Tibial artery (tissue), 4 donors: ENCODE data around the gene RERG.

Experiments used
- DNase-seq, 2 donors: peaks; one replicate each; pipeline ENCODE4 v3.0.0-alpha.2; 2019
- H3K27ac ChIP-seq, 2 donors: fragments of 200-600 bp; sonication (generic) in 1 of 2; 1 replicate in 1 of 2; 2 replicates in 1 of 2; pipeline ENCODE4 v1.5.1; 2018 to 2019; ENCODE audit warnings: mild to moderate bottlenecking in 1 of 2
- H3K27me3 ChIP-seq, 2 donors: fragments of 200-600 bp; sonication (generic) in 1 of 2; one replicate each; pipeline versions ENCODE4 v1.5.1 to v1.6.0; 2016 to 2019
- H3K36me3 ChIP-seq, 3 donors: fragments of 200-600 bp; sonication (generic) in 2 of 3; one replicate each; pipeline ENCODE4 v1.5.1; 2016 to 2019; ENCODE audit warnings: mild to moderate bottlenecking in 2 of 3
- H3K4me1 ChIP-seq, 4 donors: fragments of 200-600 bp; sonication (generic) in 2 of 4; 1 replicate in 3 of 4; 2 replicates in 1 of 4; pipeline ENCODE4 v1.5.1; 2016 to 2019
- H3K4me3 ChIP-seq, 2 donors: fragments of 200-600 bp; sonication (generic) in 1 of 2; 1 replicate in 1 of 2; 2 replicates in 1 of 2; pipeline ENCODE4 v1.5.1; 2018 to 2019; ENCODE audit warnings: mild to moderate bottlenecking in 2 of 2
- H3K9me3 ChIP-seq, 3 donors: fragments of 200-600 bp; sonication (generic) in 1 of 3; one replicate each; pipeline ENCODE4 v1.5.1; 2016 to 2019
- intact Hi-C: fragments of 100-400 bp; cut with DNase I; formaldehyde crosslinking; loops from one replicate; pipeline ENCODE4 v1.15.0; 2023; ENCODE audit warnings: low total_unique reads
- TF ChIP-seq, protein P1 (sequence below), 2 experiments: fragments of 200-600 bp in 1 of 2; fragments of 450-650 bp in 1 of 2; IDR thresholded peaks; one replicate each; pipeline ENCODE4 v1.5.1; 2017 to 2019; ENCODE audit warnings: antibody characterized with exemption in 2 of 2, mild to moderate bottlenecking in 1 of 2, moderate library complexity in 1 of 2

Gene RERG

DNA sequence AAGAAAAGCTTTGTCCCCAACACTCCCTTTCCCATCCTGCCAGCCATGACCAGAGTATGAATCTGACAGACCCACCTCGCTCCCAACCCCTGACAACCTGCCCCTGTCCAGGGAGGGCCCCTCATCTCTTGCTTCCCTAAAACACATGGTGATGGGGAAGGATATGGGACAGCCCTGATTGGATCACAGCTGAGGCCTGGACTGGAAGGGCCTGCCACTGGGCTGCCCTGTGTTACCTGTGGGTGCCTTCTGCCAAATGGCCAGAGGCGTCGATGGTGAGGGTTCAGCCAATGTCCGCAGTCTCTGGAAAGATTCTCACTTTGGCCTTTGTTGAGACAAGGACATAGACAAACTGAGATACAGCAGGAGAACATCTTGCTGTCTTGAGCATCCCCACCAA lies 13.3 kb upstream of the RERG start:
- Histone ChIP-seq H3K36me3 (no peaks in the 10 kb centered on the region), H3K27ac (no peak overlapping the region), H3K27me3 (no peaks in the 10 kb centered on the region), H3K9me3 (no peaks in the 10 kb centered on the region), H3K4me1 (peaks cover 0 to 7% (median 0%) of the 10 kb centered on the region in 4 donors), H3K4me3 (no peak overlapping the region)
- intact Hi-C loops, result loop anchor here (5.0 kb wide), 1 partner anchor 33 kb away; no protein-coding TSS in a partner anchor
- DNase-seq, result no peak
- TF ChIP-seq, protein P1, sequence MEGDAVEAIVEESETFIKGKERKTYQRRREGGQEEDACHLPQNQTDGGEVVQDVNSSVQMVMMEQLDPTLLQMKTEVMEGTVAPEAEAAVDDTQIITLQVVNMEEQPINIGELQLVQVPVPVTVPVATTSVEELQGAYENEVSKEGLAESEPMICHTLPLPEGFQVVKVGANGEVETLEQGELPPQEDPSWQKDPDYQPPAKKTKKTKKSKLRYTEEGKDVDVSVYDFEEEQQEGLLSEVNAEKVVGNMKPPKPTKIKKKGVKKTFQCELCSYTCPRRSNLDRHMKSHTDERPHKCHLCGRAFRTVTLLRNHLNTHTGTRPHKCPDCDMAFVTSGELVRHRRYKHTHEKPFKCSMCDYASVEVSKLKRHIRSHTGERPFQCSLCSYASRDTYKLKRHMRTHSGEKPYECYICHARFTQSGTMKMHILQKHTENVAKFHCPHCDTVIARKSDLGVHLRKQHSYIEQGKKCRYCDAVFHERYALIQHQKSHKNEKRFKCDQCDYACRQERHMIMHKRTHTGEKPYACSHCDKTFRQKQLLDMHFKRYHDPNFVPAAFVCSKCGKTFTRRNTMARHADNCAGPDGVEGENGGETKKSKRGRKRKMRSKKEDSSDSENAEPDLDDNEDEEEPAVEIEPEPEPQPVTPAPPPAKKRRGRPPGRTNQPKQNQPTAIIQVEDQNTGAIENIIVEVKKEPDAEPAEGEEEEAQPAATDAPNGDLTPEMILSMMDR (IDR thresholded peaks at IDR 0.05), result no peak

DNA sequence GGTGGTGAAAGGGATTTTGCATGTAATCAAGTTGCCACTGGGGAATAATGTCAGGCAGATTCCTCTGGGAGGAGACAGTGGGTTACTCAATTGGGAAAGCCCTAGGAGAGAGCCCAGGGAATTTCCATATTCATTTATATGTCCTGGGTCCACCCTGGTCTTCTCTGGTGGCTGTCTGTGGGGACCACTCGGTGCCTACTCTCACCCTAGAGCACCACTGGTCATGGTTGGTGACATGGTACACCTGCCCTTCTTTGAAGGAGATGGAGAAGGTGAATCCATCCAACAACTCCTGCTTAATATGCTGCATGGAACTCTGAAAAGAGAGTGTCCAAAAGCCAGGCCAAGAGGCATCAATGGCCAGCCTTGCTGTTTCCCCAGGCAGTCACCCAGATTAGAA lies 12.8 kb upstream of the RERG start:
- TF ChIP-seq, protein P1 (IDR thresholded peaks at IDR 0.05), result no peak
- intact Hi-C loops, result loop anchor here (5.0 kb wide), 1 partner anchor 33 kb away; no protein-coding TSS in a partner anchor
- H3K4me3 ChIP-seq, result no peak overlapping the region

DNA sequence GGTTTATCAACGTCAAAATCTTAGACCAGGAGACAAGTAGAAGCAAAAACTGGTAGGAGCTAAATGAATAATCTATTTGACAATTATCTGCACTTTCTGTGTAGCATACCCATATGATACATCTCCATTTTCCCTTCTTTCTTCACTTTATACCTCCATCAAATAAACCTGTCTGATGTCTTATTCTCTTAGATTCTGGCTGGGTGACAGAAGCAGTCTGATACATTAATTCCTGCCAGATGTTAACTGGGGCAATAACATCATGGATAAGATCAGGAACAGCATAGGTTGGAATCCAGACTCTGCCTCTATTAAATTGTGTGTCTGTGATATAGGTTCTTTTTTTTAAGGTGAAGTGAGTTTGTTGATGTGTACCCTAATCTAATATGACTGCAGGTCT lies 11.7 kb upstream of the RERG start:
- Histone ChIP-seq H3K4me1 (peaks cover 0 to 7% (median 0%) of the 10 kb centered on the region in 4 donors), H3K27me3 (no peaks in the 10 kb centered on the region), H3K27ac (no peak overlapping the region), H3K4me3 (no peak overlapping the region), H3K9me3 (no peaks in the 10 kb centered on the region), H3K36me3 (no peaks in the 10 kb centered on the region)
- DNase-seq, result no peak
- TF ChIP-seq, protein P1 (IDR thresholded peaks at IDR 0.05), result no peak
- intact Hi-C loops, result loop anchor here (5.0 kb wide), 1 partner anchor 34 kb away; no protein-coding TSS in a partner anchor

More for the DNA sequence above, 12.8 kb upstream of the RERG start:
- Histone ChIP-seq H3K9me3 (no peaks in the 10 kb centered on the region), H3K4me1 (peaks cover 0 to 7% (median 0%) of the 10 kb centered on the region in 4 donors), H3K27ac (no peak overlapping the region), H3K36me3 (no peaks in the 10 kb centered on the region), H3K27me3 (no peaks in the 10 kb centered on the region)
- DNase-seq, result no peak

DNA sequence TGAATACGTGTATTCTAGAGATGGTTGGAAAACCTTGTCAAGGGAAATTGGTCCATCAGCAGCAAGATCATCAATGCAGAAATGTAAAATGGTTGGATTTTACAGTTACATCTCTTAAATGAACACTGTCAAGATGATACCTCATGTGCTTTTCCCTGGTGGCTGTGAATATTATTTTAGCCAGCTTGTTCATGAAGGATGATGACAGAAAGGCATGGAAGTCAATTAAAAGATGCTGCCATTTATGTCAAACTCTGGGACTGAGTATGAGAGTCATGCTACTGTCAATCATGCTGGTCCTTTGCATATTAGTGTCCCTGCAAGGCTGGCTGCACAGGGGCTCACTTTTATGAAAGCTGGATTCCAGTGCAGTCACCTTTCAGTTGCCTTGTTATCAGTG lies 10.3 kb upstream of the RERG start:
- intact Hi-C loops, result loop anchor here (5.0 kb wide), 1 partner anchor 36 kb away; no protein-coding TSS in a partner anchor
- H3K9me3 ChIP-seq, result no peaks in the 10 kb centered on the region
- no peaks in the 10 kb centered on the region for H3K36me3 ChIP-seq
- TF ChIP-seq, protein P1 (IDR thresholded peaks at IDR 0.05), result no peak
- no peaks in the 10 kb centered on the region for H3K27me3 ChIP-seq
- H3K27ac ChIP-seq, result no peak overlapping the region
- DNase-seq, result no peak
- peaks cover 0 to 7% (median 0%) of the 10 kb centered on the region in 4 donors for H3K4me1 ChIP-seq
- H3K4me3 ChIP-seq, result no peak overlapping the region

DNA sequence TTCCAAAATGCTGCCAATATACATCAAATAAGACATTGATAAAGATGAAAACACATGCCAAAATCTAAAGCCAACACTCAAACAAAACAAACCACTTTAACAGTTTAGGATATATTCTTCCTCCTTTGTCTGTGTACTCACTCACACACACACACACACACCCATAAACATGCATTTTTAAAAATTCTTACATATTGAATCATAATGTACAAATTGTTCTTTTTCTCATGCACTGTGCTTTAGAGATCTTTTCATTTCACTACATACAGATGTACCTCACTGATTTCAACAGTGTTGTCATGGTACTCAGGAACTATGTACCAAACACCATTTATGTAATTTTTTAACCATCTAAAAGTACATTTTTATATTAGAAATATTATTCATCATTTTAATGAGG lies 9.5 kb upstream of the RERG start:
- intact Hi-C loops, result loop anchor here (5.0 kb wide), 1 partner anchor 37 kb away; no protein-coding TSS in a partner anchor

More for the DNA sequence above, 9.5 kb upstream of the RERG start:
- Histone ChIP-seq H3K9me3 (no peaks in the 10 kb centered on the region), H3K4me1 (peaks cover 0 to 7% (median 0%) of the 10 kb centered on the region in 4 donors), H3K27me3 (no peaks in the 10 kb centered on the region), H3K27ac (no peak overlapping the region), H3K36me3 (no peaks in the 10 kb centered on the region), H3K4me3 (no peak overlapping the region)
- TF ChIP-seq, protein P1 (IDR thresholded peaks at IDR 0.05), result no peak
- no peak for DNase-seq
